Gastroesophageal sphincter (tissue), 4 donors: ENCODE results near the gene ZFYVE16. TPM values are rescaled to one million over a fixed set of nuclear protein-coding genes. Genes with fewer than 3 reads are reported as not detected.

Experiments
- ATAC-seq: fragments of 150-250 bp; one replicate; pipeline ENCODE4 v1.9.1; 2016; ENCODE audit warnings: mild to moderate bottlenecking, moderate library complexity
- H3K27ac ChIP-seq, 4 donors: fragments of 200-600 bp; sonication (generic) in 3 of 4; 1 replicate in 3 of 4; 2 replicates in 1 of 4; pipeline ENCODE4 v1.5.1; 2016 to 2019
- H3K27me3 ChIP-seq: fragments of 200-600 bp; sonication (generic); one replicate; pipeline ENCODE4 v1.5.1; 2019
- H3K36me3 ChIP-seq, 2 donors: fragments of 200-600 bp; sonication (generic); one replicate each; pipeline ENCODE4 v1.5.1; 2019; ENCODE audit warnings: control low read depth in 1 of 2
- H3K4me1 ChIP-seq, 3 donors: fragments of 200-600 bp; sonication (generic); 1 replicate in 2 of 3; 2 replicates in 1 of 3; pipeline ENCODE4 v1.5.1; 2016 to 2019; ENCODE audit warnings: control low read depth in 2 of 3
- H3K4me3 ChIP-seq, 2 donors: fragments of 200-600 bp; sonication (generic); one replicate each; pipeline ENCODE4 v1.5.1; 2019; ENCODE audit warnings: mild to moderate bottlenecking in 1 of 2, moderate library complexity in 1 of 2
- H3K9me3 ChIP-seq, 3 donors: fragments of 200-600 bp; sonication (generic); one replicate each; pipeline ENCODE4 v1.5.1; 2017 to 2019; ENCODE audit warnings: control low read depth in 2 of 3
- EP300 ChIP-seq: sonication (generic); formaldehyde crosslinking; IDR thresholded peaks from one replicate; pipeline ENCODE4 v1.6.1; 2017; ENCODE audit warnings: antibody characterized with exemption, mild to moderate bottlenecking
- POLR2A ChIP-seq, 2 donors: fragments of 450-650 bp; IDR thresholded peaks; one replicate each; pipeline ENCODE4 v1.6.1; 2017; ENCODE audit warnings: antibody characterized with exemption in 2 of 2, mild to moderate bottlenecking in 2 of 2, moderate library complexity in 1 of 2
- POLR2AphosphoS5 ChIP-seq: sonication (generic); formaldehyde crosslinking; IDR thresholded peaks from one replicate; pipeline ENCODE4 v1.6.1; 2017; ENCODE audit warnings: antibody characterized with exemption
- WGBS, 2 donors: methylation state at CpG; one replicate each; pipeline ENCODE4 v1.1.5; 2018; ENCODE audit warnings: low coverage in 1 of 2; 5-methylcytosine and 5-hydroxymethylcytosine counted together
- total RNA-seq, 4 donors: library from RNA; depleted of rRNA; stranded (reverse); fragments of >200 nt; gene quantifications; one replicate each; pipeline ENCODE4 v1.1.0, GENCODE V29; 2016
- TF ChIP-seq, protein P1 (sequence below), 4 experiments: fragments of 200-600 bp in 2 of 4; fragments of 450-650 bp in 2 of 4; sonication (generic) in 1 of 4; IDR thresholded peaks; one replicate each; pipeline ENCODE4 v1.5.1; 2017 to 2019; ENCODE audit warnings: antibody characterized with exemption in 4 of 4, mild to moderate bottlenecking in 2 of 4, moderate library complexity in 2 of 4

Gene ZFYVE16
- total RNA-seq, 4 donors from 2014 or later, result 23.6 to 33.8 (median 26.9) TPM

DNA sequence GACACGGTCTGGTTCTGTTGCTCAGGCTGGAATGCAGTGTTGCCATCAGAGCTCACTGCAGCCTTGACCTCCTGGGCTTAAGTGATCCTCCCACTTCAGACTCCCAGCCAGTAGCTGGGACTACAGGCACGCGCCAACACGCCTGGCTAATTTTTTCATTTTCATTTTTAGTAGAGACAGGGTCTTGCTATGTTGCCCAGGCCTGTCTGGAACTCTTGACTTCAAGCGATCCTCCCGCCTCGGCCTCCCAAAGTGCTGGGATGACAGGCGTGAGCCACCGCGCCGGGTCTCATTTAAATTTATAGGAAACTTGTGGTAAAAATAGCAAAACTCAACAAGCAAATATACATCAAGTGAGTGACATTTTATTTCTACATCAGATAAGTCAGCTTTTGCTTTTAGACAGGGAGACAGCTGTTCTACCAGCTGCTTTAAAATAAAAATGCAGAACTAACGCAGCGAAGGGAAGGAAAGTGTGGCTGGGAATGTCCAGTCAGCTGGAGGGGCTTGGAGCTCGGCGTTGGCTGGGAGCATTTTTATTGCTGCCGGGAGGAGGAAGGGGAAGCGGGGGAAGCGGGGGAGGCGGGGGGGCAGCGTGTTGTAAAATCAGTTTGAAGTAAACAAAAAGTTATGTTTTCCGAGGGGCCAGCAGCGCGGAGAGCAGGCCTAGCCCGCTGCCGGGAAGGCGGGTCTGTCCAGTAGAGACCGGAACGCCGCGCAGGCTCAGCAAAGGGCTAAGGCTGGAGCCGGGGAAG is 707 bp upstream of the ZFYVE16 start:
- Histone ChIP-seq H3K27me3 (no peaks in the 10 kb centered on the region), H3K27ac (peak overlapping the region; percentile 82 to 98 (median 98)), H3K4me1 (peaks cover 0 to 37% (median 9%) of the 10 kb centered on the region in 3 donors), H3K9me3 (no peaks in the 10 kb centered on the region), H3K36me3 (no peaks in the 10 kb centered on the region), H3K4me3 (peak overlapping the region; percentile 70 to 90)
- 1 to 15% methylated on average over 16 to 19 of the region's 31 CpGs for WGBS, 2 donors
- ATAC-seq, result peak; percentile 73
- TF ChIP-seq, protein P1, sequence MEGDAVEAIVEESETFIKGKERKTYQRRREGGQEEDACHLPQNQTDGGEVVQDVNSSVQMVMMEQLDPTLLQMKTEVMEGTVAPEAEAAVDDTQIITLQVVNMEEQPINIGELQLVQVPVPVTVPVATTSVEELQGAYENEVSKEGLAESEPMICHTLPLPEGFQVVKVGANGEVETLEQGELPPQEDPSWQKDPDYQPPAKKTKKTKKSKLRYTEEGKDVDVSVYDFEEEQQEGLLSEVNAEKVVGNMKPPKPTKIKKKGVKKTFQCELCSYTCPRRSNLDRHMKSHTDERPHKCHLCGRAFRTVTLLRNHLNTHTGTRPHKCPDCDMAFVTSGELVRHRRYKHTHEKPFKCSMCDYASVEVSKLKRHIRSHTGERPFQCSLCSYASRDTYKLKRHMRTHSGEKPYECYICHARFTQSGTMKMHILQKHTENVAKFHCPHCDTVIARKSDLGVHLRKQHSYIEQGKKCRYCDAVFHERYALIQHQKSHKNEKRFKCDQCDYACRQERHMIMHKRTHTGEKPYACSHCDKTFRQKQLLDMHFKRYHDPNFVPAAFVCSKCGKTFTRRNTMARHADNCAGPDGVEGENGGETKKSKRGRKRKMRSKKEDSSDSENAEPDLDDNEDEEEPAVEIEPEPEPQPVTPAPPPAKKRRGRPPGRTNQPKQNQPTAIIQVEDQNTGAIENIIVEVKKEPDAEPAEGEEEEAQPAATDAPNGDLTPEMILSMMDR (IDR thresholded peaks at IDR 0.05), result no peak
- no peak for TF ChIP-seq EP300
- TF ChIP-seq POLR2A (IDR thresholded peaks at IDR 0.05), result no peak
- TF ChIP-seq POLR2AphosphoS5, result no peak

DNA sequence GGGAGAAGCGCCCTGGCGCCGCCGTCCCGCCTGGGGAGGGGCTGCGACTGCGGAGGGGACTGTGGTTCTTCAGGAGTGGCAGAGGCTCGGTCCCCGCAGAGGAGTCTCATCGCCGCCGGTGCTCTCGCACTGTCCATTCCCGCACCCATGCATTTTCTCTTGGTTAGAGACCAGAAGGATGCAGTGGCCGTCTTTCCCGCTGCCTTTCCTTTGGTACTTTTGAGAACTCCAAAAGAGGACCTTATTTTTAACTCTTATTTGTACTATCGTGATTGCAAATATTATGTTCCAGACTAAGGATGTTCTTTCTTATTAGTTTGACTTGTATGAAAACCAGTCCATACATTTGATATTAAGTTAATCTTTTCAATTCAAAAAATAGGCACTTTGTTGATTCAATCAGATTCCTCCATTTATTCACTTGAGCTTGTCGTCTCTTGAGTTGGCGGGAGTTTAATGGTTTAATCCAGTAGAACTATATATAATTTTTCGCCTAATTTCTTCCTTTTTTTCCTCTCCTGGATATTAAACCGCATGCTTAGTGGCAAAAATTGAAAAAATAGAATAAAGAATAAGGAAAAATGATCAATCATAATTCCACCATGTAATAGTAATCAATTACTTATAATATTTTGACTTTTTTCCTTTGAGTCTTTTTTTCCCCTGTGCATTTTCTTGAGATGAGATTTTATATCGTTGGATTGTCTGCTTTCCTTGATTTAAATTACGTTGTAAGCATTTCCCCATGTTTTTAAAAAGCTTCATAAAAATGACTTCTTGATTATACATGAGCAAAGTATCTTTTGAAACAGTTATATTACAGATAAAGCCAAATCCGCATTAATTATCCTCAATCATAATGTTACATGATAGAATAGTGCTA is 861 bp downstream of the ZFYVE16 start:
- no peak for ATAC-seq
- H3K4me3 ChIP-seq, result peak overlapping the region; percentile 70 to 90
- no peaks in the 10 kb centered on the region for H3K27me3 ChIP-seq
- H3K9me3 ChIP-seq, result no peaks in the 10 kb centered on the region
- no peaks in the 10 kb centered on the region for H3K36me3 ChIP-seq
- peaks cover 0 to 37% (median 9%) of the 10 kb centered on the region in 3 donors for H3K4me1 ChIP-seq
- TF ChIP-seq EP300 (no peak), POLR2AphosphoS5 (no peak), POLR2A (IDR thresholded peaks at IDR 0.05) (no peak)
- TF ChIP-seq, protein P1 (IDR thresholded peaks at IDR 0.05), result no peak
- 3 to 6% methylated on average over 11 to 19 of the region's 24 CpGs for WGBS, 2 donors
- H3K27ac ChIP-seq, result peak overlapping the region; percentile 82 to 98 (median 98)

DNA sequence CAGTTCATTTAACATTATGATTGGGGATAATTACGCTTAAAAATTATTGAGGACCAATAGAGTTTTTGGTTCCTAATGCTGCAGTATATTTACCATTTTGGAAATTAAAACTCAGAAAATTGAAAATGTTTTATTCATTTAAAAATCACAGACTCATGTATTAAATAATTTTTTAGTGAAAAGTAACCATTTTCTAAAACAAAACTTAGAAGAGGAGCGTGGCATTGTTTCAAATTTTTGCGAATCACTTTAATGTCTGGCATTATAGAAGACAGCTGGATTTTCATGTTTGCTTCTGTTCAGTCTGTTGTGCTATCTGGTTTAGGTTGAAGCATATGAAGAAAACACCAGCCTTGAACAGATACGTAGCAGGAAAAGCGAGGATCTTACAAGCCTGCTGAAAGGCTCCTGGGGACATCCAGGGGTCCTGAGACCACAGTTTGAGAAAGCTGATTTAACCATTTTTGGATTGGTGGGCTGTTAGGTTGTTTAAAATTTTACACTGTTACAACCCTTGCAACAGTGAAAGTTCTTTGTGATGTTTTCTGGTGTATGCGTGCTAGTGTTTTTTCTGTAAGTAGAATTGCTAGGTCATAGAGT is 1.6 kb downstream of the ZFYVE16 start:
- Histone ChIP-seq H3K27ac (peak overlapping the region in 2 of 4 donors; percentile 31 to 98), H3K36me3 (no peaks in the 10 kb centered on the region), H3K4me1 (peaks cover 0 to 37% (median 9%) of the 10 kb centered on the region in 3 donors), H3K4me3 (peak overlapping the region in 1 of 2 donors; percentile 90), H3K9me3 (no peaks in the 10 kb centered on the region), H3K27me3 (no peaks in the 10 kb centered on the region)
- ATAC-seq, result no peak
- WGBS, 2 donors, result 29 to 40% methylated on average over 6 of the region's 6 CpGs
- TF ChIP-seq POLR2A (IDR thresholded peaks at IDR 0.05) (no peak), EP300 (no peak), POLR2AphosphoS5 (no peak)
- TF ChIP-seq, protein P1 (IDR thresholded peaks at IDR 0.05), result no peak

DNA sequence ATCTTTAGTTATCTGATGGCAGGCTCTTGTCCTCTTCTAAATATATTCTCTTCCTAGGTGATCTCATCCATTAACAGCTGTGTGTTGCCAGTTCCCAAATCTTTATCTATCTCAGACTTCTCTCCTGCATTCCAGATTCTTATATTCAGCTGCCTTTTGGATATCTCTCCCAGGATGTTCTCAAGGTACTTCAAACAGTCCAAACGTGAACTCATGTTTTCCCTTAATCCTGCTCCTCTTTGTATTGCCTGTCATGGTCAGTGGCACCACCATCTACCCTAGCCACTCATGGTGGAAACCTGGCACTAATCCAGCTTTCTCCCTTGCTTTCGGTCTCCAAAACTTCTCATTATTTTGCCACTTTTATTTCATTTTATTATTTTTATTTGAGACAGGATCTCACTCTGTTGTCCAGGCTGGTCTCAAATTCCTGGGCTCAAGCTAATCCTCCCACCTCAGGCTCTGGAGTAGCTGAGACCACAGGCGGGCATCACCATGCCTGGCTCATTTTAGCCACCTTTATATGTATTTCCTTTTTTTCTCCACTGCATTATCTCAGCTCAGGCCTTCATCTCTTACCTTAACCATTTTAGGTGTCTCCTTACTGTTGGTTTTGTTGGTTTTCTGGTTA is 3.8 kb downstream of the ZFYVE16 start:
- 54 to 66% methylated on average over 3 of the region's 3 CpGs for WGBS, 2 donors

More for the DNA sequence above, 3.8 kb downstream of the ZFYVE16 start:
- Histone ChIP-seq H3K27me3 (no peaks in the 10 kb centered on the region), H3K36me3 (no peaks in the 10 kb centered on the region), H3K4me3 (no peak overlapping the region), H3K27ac (no peak overlapping the region), H3K9me3 (no peaks in the 10 kb centered on the region), H3K4me1 (peaks cover 0 to 33% (median 8%) of the 10 kb centered on the region in 3 donors)
- no peak for ATAC-seq
- no peak for TF ChIP-seq POLR2A (IDR thresholded peaks at IDR 0.05)
- TF ChIP-seq, protein P1 (IDR thresholded peaks at IDR 0.05), result no peak
- TF ChIP-seq EP300, result no peak
- TF ChIP-seq POLR2AphosphoS5, result no peak
